ENCODE results near the gene UMOD.

- TF ChIP-seq POLR2A (IDR thresholded peaks at IDR 0.05; ENCODE audit: low read length) (no peak), GATA1 (IDR thresholded peaks at IDR 0.05; ENCODE audit: low read depth, low read length) (no peak)
Measured at GRCh38 chr16:20325005-20325404, 27.5 kb downstream of the UMOD start.

Measured in erythroblast (primary cell).